DND-41 (cell line): Measurements from ENCODE around the gene HBE1.

Source experiments
- EZH2 ChIP-seq: IDR thresholded peaks from 3 replicates; pipeline ENCODE4 v1.6.1; 2012; ENCODE audit warnings: borderline replicate concordance, low read depth, mild to moderate bottlenecking, moderate library complexity, low read length, inconsistent platforms; ENCODE audit not compliant: severe bottlenecking
- TF ChIP-seq, protein P1 (sequence below): IDR thresholded peaks from 2 replicates; pipeline ENCODE4 v1.5.1; 2012; ENCODE audit warnings: borderline replicate concordance, low read length, moderate library complexity, mild to moderate bottlenecking; ENCODE audit not compliant: poor library complexity, severe bottlenecking; ENCODE audit errors: extremely low read depth

DNA sequence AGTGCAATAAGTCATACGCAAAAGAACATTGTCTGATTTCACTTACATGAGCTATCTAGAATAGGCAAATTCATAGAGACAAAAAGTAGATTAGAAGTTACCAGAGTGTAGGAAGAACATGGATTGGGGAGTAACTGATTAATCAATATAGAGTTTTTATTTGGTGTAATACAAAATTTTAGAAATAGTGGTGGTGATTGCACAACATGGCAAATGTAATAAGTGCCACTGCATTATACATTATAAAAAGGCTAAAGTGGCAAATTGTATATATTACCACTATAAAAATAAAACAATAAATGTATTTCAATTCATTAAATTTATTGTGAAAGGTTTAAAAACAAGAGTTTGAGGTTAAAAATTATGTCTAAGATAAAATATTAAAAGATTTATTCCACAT lies 40.7 kb upstream of the HBE1 start:
- TF ChIP-seq, protein P1, sequence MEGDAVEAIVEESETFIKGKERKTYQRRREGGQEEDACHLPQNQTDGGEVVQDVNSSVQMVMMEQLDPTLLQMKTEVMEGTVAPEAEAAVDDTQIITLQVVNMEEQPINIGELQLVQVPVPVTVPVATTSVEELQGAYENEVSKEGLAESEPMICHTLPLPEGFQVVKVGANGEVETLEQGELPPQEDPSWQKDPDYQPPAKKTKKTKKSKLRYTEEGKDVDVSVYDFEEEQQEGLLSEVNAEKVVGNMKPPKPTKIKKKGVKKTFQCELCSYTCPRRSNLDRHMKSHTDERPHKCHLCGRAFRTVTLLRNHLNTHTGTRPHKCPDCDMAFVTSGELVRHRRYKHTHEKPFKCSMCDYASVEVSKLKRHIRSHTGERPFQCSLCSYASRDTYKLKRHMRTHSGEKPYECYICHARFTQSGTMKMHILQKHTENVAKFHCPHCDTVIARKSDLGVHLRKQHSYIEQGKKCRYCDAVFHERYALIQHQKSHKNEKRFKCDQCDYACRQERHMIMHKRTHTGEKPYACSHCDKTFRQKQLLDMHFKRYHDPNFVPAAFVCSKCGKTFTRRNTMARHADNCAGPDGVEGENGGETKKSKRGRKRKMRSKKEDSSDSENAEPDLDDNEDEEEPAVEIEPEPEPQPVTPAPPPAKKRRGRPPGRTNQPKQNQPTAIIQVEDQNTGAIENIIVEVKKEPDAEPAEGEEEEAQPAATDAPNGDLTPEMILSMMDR, result no peak
- no peak for TF ChIP-seq EZH2
